ENCODE data around the gene PDCD1LG2. TPM values are rescaled to one million over a fixed set of nuclear protein-coding genes. Genes with fewer than 3 reads are reported as not detected.
A peak's percentile ranks its signal among the peaks of the same experiment; 100 is the strongest.

PDCD1LG2 gene
- polyA plus RNA-seq, 3 donors: 0.16 to 0.41 (median 0.17) TPM

DNA sequence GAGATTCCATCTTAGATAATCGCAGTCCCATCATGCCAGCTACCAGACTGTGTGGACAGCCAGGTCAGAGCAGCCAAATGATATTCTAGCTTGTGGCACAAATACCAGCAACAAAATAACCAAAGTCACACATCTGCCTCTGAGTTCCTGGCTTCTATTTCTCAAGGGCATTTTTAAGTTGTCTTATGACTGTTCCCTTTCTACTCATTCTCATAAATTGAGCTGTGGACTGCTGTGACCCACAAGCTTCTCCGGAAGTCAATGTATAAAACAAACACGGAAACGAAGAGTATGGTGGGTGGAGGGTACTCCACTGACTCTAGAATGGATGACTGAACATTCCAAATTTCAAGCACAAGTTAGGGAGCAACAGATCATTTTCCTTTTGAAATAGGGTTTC is 43.9 kb downstream of the PDCD1LG2 start:
- DNase-seq: no peak
- Histone ChIP-seq H3K4me3 (replicated peaks in 1 of 3; ENCODE audit: low read depth in 2 of 3, low read length in 3 of 3) (no peak overlapping the region), H3K4me1 (ENCODE audit: control insufficient read depth in 1 of 2, insufficient read depth in 2 of 2, low read length in 2 of 2) (peaks cover 37 to 38% of the 10 kb centered on the region in 2 donors), H2AFZ (ENCODE audit: insufficient read depth, low read depth, low read length, poor library complexity, severe bottlenecking) (no peak overlapping the region), H3K79me2 (ENCODE audit: insufficient read depth, low read length) (no peaks in the 10 kb centered on the region), H3K4me2 (replicated peaks; ENCODE audit: extremely low read depth, low read length, poor library complexity, severe bottlenecking) (no peak overlapping the region), H3K27ac (ENCODE audit: low read depth in 1 of 2, low read length in 2 of 2) (no peak overlapping the region), H3K9ac (ENCODE audit: insufficient read depth, low read length, poor library complexity, severe bottlenecking) (no peak overlapping the region), H3K36me3 (replicated peaks in 1 of 2; ENCODE audit: control insufficient read depth in 1 of 2, insufficient read depth in 2 of 2, low read length in 2 of 2) (no peaks in the 10 kb centered on the region), H4K20me1 (ENCODE audit: insufficient read depth, low read length) (no peaks in the 10 kb centered on the region), H3K27me3 (ENCODE audit: control insufficient read depth in 2 of 2, insufficient read depth in 2 of 2, low read length in 2 of 2) (no peaks in the 10 kb centered on the region), H3K9me3 (replicated peaks in 1 of 2; ENCODE audit: control insufficient read depth in 1 of 2, insufficient read depth in 1 of 2, low read length in 2 of 2) (no peaks in the 10 kb centered on the region)
- H3K27ac Mint-ChIP-seq: no peak overlapping the region
- 80% methylated on average over 1 of the region's 4 CpGs for WGBS (ENCODE audit: insufficient coverage)
- peaks cover 0 to 3% of the 10 kb centered on the region in 2 donors for H3K36me3 Mint-ChIP-seq
- H3K9me3 Mint-ChIP-seq: no peaks in the 10 kb centered on the region
- intact Hi-C loops (cut with micrococcal nuclease): no loop called here
- H3K4me3 Mint-ChIP-seq: no peak overlapping the region
- peaks cover 43% of the 10 kb centered on the region for H3K4me1 Mint-ChIP-seq
- H3K27me3 Mint-ChIP-seq (ENCODE audit: low read depth in 3 of 3): peaks cover 0 to 6% (median 4%) of the 10 kb centered on the region in 3 donors
- TF ChIP-seq CTCF (IDR thresholded peaks at IDR 0.05): no peak

DNA sequence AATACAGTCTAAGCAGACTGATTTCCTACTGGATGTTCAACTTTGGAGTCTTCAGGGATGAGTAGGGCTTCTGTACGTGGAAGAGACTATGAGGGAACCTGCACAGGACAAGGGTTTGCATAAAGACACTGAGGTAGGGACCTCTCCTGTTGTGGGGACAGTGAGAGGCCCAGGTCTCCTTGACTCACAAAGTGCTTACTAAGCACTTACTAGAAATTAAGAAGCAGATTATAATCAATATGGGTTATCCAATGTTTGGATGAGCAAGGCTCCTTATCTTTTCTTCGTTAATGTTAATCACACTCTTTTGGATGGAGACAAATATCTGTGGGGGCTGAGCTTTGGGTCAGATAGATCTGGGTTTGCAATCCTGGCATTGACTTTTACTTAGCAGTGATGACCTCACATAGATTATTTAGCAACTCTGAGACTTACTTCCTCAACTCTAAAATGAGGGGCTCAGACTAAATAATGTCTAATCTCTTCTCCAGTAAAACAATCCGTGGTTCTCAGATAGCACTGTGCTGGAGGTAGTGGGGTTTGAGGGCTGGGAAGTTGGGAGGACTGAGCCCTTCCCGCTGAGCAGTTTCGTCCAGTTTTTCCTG is 45.9 kb downstream of the PDCD1LG2 start:
- TF ChIP-seq CTCF (IDR thresholded peaks at IDR 0.05): no peak
- Histone ChIP-seq H3K4me1 (ENCODE audit: control insufficient read depth in 1 of 2, insufficient read depth in 2 of 2, low read length in 2 of 2) (peaks cover 56 to 58% of the 10 kb centered on the region in 2 donors), H2AFZ (ENCODE audit: insufficient read depth, low read depth, low read length, poor library complexity, severe bottlenecking) (peak overlapping the region; percentile 32), H3K4me2 (replicated peaks; ENCODE audit: extremely low read depth, low read length, poor library complexity, severe bottlenecking) (no peak overlapping the region), H3K79me2 (ENCODE audit: insufficient read depth, low read length) (no peaks in the 10 kb centered on the region), H3K36me3 (replicated peaks in 1 of 2; ENCODE audit: control insufficient read depth in 1 of 2, insufficient read depth in 2 of 2, low read length in 2 of 2) (no peaks in the 10 kb centered on the region), H3K27ac (ENCODE audit: low read depth in 1 of 2, low read length in 2 of 2) (peak overlapping the region in 1 of 2 donors; percentile 87), H3K9ac (ENCODE audit: insufficient read depth, low read length, poor library complexity, severe bottlenecking) (no peak overlapping the region), H4K20me1 (ENCODE audit: insufficient read depth, low read length) (no peaks in the 10 kb centered on the region), H3K9me3 (replicated peaks in 1 of 2; ENCODE audit: control insufficient read depth in 1 of 2, insufficient read depth in 1 of 2, low read length in 2 of 2) (no peaks in the 10 kb centered on the region), H3K27me3 (ENCODE audit: control insufficient read depth in 2 of 2, insufficient read depth in 2 of 2, low read length in 2 of 2) (no peaks in the 10 kb centered on the region), H3K4me3 (replicated peaks in 1 of 3; ENCODE audit: low read depth in 2 of 3, low read length in 3 of 3) (no peak overlapping the region)
- DNase-seq: peak; percentile 39 to 65 (median 54)
- Mint-ChIP-seq H3K4me3 (no peak overlapping the region), H3K4me1 (peaks cover 58% of the 10 kb centered on the region), H3K27ac (peak overlapping the region; percentile 61 to 95 (median 87)), H3K9me3 (peaks cover 0 to 2% (median 0%) of the 10 kb centered on the region in 7 donors), H3K27me3 (ENCODE audit: low read depth in 3 of 3) (peaks cover 0 to 4% (median 3%) of the 10 kb centered on the region in 3 donors), H3K36me3 (peaks cover 0 to 3% of the 10 kb centered on the region in 2 donors)
- WGBS (ENCODE audit: insufficient coverage): 71% methylated on average over 1 of the region's 5 CpGs
- intact Hi-C loops (cut with micrococcal nuclease): no loop called here
